Middle frontal gyrus (tissue), 1 donor: ENCODE results near the gene NCDN.

ENCODE experiments used
- DNase-seq: peaks from one replicate; pipeline ENCODE4 v3.0.0-alpha.2; 2015; ENCODE audit warnings: low spot score; ENCODE audit errors: extremely low spot score

Gene NCDN

DNA sequence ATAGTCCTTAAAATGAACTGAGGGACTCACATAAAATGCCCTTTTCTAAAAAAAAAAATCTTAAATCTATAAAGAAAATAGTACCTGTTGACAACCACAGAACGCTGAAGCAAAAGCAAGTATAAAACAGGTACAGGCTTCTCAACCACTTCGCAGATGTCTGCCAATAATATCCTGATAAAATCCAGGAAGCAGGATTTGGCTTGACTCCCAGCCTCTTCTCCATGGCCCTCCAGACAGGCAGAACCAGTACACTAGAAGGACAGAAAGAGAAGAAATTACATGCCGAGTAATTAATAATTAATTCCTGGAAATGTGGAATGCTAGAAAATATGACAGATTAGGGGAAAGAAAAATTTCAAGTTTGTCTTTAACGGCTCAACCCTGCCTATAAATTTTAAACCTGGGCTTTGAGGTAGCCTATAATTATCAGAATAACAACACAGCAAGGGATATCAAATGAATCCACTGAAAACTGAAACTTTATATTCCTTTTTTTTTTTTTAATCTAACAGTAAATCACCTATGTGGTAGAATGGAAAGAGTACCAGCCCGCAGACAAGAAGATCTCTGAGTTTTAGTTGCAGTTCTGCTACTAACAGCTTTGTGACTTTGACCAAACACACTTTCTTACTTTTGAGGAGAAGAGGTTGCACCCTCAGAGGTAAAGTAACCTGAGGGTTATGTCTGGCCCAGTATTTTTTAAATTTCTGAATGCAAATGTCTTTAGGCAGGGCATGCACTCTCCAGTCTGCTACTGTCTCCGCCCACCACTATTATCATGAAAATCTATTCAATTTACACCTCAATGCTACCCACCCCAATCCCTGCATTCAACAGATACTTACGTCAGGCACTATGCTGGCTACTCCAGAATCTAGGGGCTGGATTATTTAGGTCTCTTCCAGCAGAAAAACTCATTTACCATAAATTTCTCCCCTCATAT, 3.1 kb upstream of the NCDN start:
- DNase-seq, result no peak

- DNase-seq, result no peak
These were observed 2.4 kb upstream of the NCDN start for GRCh38 chr1:35555212-35555584.

GRCh38 chr1:35555601-35556477, 1.8 kb upstream of the NCDN start:
- DNase-seq, result no peak

DNA sequence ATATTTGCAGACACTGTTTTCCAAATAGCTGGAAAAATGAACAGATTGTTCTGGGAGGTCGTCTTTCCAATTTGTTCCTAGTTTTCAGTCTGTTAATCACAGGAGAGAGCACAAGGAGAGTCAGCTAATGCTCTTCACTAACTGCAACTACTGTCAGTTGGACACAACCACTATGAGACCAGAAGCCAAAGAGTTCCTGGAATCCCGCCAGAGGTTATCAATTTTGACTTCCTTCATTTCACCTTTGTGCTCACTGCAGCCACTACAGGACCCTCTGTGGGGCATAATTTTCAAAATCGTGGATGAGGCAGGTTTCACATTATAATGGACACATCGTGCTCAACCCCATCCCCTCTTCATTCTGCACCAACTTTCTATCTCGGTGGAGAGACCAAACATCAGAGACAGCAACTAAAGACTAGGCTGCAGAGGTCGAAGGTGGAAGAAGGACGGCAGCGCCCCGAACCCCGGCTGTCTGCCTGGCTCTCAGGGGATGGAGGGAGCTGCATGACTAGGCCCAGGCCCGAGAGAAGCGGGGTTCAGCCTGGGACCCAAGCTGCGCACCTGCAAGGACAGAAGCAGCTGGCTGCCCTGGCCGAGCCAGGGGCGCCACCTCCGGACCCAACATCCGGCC, 998 bp upstream of the NCDN start:
- no peak for DNase-seq

DNA sequence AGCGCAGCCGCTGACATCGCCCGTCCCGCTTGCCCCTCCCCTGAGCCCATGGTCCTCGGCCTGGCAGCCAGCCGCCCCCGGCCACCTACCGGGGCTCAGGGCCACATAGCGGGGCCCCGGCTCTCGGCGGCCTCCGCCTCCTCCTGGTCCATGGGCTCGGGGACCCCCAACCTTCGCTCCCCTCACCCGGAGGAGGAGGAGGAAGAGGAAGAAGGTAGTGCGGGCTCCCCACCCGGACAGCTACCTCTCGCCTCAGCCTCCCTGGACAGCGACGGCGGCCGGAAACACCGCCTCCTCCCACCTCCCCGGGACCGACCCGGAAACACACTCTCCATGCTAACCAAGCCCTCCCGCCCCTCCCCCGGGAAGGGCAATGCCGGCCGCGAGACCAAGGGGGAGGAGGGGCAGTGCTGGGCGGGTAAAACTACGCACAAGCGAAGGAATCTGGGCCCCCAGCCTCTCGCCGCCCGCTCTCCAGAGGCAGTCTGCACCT, 435 bp upstream of the NCDN start, which contains the start of gene KIAA0319L:
Gene KIAA0319L, minus strand, starts transcription at position 286 of the 493 bp plus-strand sequence. CDS start 2,912 bp downstream, outside the sequence.
- peak; percentile 80 for DNase-seq

- no peak for DNase-seq
These were observed 1.0 kb downstream of the NCDN start for GRCh38 chr1:35558374-35559316.

DNA sequence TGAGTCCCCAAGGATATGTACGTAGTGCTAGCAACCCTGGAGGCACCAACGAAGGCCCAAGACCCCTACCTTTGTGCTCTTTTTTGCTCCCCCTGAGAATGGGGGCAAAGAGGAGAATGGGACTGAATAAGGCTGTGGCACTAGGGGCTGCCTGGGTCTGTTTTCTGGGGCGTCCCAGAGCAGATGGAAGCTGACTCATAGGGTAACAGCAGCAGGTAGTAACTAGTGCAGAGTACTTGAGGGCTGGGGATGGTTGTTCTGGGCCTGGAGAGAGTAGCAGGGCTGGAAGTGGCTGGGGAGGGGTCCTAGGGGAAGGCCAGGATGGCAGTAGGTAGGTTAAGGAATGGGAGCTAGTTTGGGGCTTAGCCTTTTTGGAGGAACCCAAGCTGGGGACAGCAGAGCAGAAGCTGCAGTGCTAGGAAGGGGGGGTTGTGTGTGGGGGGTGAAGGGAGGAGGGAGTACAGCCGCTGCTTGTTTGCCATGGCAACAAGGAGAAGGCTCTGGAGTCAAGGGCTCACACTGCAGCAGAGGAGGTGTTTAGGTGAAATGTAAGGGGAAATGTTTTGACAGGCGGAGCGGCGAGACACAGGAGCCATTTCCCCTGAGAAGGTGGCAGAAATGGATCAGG, 1.8 kb downstream of the NCDN start:
- no peak for DNase-seq

DNA sequence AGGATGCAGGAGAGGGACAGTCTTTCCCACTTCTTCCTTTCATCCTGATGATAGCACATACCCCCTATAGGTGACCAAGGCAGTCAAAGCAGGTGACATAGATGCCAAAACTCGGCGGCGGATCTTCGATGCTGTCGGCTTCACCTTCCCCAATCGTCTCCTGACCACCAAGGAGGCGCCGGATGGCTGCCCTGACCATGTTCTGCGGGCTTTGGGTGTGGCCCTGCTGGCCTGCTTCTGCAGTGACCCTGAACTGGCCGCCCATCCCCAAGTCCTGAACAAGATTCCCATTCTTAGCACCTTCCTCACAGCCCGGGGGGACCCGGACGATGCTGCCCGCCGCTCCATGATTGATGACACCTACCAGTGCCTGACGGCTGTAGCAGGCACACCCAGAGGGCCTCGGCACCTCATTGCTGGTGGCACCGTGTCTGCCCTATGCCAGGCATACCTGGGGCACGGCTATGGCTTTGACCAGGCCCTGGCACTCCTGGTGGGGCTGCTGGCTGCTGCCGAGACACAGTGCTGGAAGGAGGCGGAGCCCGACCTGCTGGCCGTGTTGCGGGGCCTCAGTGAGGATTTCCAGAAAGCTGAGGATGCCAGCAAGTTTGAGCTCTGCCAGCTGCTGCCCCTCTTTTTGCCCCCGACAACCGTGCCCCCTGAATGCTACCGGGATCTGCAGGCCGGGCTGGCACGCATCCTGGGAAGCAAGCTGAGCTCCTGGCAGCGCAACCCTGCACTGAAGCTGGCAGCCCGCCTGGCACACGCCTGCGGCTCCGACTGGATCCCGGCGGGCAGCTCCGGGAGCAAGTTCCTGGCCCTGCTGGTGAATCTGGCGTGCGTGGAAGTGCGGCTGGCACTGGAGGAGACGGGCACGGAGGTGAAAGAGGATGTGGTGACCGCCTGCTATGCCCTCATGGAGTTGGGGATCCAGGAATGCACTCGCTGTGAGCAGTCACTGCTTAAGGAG, 2.9 kb downstream of the NCDN start:
- peak; percentile 70 for DNase-seq

- DNase-seq, result no peak
These were observed 3.8 kb downstream of the NCDN start for GRCh38 chr1:35561297-35561971.

GRCh38 chr1:35561972-35562680, 4.5 kb downstream of the NCDN start:
- DNase-seq, result no peak

GRCh38 chr1:35563166-35563565, 5.6 kb downstream of the NCDN start:
- no peak for DNase-seq

DNA sequence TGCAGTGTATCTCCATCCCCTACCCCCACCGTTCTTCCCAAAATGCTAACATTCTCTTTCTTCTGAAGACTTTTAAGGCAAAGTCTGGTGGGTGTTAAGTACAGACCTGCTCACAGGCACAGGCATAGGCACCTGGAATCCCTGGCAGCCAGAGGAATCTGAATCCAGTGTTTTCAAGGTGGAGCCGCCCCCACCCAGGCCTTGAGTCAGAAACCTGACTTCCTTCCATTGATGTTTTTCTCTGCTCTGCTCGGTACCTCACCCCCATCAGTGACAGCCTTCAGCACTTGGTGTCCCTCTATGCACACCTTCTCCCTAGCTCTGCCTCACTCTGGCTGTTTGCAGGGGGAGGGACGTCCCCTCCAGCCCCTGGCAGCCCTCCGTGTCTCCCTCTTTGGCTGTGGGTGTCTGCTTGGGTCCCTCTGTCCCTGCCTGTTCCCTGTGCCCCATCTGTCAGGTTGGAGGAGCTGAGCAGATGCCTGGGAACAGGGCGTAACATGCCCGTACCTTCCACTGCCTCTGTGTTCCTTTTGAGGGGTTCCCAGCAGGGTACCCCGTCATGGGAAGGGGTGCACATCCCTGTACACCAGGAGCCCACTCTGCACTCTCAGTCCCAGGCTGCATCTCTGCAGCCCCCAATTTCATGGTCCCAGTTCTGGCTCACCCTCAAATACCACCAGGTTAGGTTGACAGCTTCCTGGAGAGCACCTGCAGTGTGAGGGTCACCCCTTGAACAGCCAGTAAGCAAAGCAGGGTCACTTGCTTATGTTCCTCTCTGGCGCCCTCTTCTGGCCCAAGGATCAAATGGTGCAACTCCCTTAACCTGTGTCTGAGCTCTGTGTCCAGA, 6.7 kb downstream of the NCDN start:
- DNase-seq, result no peak

- DNase-seq, result no peak
These were observed 7.5 kb downstream of the NCDN start for GRCh38 chr1:35564884-35565741.

GRCh38 chr1:35565742-35566133, 8.1 kb downstream of the NCDN start:
- DNase-seq, result no peak

GRCh38 chr1:35567947-35568558, 10.5 kb downstream of the NCDN start:
- no peak for DNase-seq
